ENCODE measurements around the gene ZBTB2. TPM values are rescaled to one million over a fixed set of nuclear protein-coding genes. Genes with fewer than 3 reads are reported as not detected.
"Not testable (repeated sequence)": the region's sequence is repeated elsewhere in the genome, so short reads cannot be mapped to it uniquely, and the experiment has no call there.

The ZBTB2 gene
- total RNA-seq, 4 donors from 2014 or later: 11.4 to 15.1 (median 12.4) TPM

DNA sequence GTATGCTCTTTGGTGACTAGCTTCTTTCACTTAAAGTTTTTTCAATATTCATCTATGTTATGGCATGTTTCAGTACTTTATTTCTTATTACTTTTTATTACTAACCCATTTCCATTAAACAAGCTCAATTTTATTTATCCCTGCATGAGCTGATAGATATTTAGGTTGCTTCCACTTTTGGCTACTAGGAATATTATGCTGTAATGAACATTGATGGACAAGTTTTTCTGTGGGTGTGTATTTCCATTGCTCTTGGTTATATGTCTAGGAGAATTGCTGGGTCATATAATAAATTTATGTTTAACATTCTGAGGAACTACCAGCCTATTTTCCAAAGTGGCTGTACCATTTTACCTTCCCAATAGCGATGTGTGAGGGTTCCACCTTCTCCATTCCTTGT lies 69.9 kb downstream of the ZBTB2 start:
- Histone ChIP-seq H3K27ac (no peak overlapping the region), H3K9me3 (no peaks in the 10 kb centered on the region), H3K4me1 (peaks cover 0 to 45% (median 16%) of the 10 kb centered on the region in 3 donors), H3K27me3 (no peaks in the 10 kb centered on the region), H3K36me3 (no peaks in the 10 kb centered on the region), H3K4me3 (no peak overlapping the region)
- WGBS, 2 donors (ENCODE audit: low coverage in 1 of 2): 100% methylated on average over 1 of the region's 1 CpG
- no peak for ATAC-seq
- TF ChIP-seq EP300 (IDR thresholded peaks at IDR 0.05) (no peak), POLR2A (IDR thresholded peaks at IDR 0.05) (no peak), POLR2AphosphoS5 (IDR thresholded peaks at IDR 0.05) (no peak)
- TF ChIP-seq, protein P1, sequence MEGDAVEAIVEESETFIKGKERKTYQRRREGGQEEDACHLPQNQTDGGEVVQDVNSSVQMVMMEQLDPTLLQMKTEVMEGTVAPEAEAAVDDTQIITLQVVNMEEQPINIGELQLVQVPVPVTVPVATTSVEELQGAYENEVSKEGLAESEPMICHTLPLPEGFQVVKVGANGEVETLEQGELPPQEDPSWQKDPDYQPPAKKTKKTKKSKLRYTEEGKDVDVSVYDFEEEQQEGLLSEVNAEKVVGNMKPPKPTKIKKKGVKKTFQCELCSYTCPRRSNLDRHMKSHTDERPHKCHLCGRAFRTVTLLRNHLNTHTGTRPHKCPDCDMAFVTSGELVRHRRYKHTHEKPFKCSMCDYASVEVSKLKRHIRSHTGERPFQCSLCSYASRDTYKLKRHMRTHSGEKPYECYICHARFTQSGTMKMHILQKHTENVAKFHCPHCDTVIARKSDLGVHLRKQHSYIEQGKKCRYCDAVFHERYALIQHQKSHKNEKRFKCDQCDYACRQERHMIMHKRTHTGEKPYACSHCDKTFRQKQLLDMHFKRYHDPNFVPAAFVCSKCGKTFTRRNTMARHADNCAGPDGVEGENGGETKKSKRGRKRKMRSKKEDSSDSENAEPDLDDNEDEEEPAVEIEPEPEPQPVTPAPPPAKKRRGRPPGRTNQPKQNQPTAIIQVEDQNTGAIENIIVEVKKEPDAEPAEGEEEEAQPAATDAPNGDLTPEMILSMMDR (IDR thresholded peaks at IDR 0.05): no peak

DNA sequence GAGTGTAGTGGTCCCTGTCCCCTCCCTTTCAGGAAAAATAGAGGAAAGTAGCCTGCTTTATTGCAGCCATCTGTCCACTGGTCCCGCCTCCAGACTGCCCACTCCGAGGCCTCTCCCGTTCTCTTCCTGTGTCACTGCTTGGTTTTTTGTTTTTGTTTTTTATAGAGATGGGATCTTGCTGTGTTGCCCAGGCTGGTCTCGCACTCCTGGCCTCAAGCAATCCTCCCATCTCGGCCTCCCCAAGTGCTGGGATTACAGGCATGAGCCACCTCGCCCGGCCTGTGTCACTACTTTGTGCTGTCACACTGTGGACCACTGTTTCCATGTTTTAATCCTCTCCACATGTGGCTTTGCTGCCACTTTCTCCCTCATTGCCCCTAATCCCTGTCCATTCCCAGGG lies 71.2 kb downstream of the ZBTB2 start:
- H3K27ac ChIP-seq: no peak overlapping the region
- H3K36me3 ChIP-seq: no peaks in the 10 kb centered on the region
- no peaks in the 10 kb centered on the region for H3K9me3 ChIP-seq
- TF ChIP-seq EP300 (IDR thresholded peaks at IDR 0.05): no peak
- H3K4me1 ChIP-seq: peaks cover 0 to 35% (median 14%) of the 10 kb centered on the region in 3 donors
- 94 to 100% methylated on average over 5 to 7 of the region's 7 CpGs for WGBS, 2 donors (ENCODE audit: low coverage in 1 of 2)
- ATAC-seq: no peak
- no peak overlapping the region for H3K4me3 ChIP-seq
- no peaks in the 10 kb centered on the region for H3K27me3 ChIP-seq

- Histone ChIP-seq H3K9me3 (no peaks in the 10 kb centered on the region), H3K4me3 (no peak overlapping the region), H3K36me3 (no peaks in the 10 kb centered on the region), H3K27me3 (no peaks in the 10 kb centered on the region), H3K27ac (peak overlapping the region in 3 of 4 donors; percentile 64 to 74 (median 67)), H3K4me1 (peaks cover 0 to 28% (median 0%) of the 10 kb centered on the region in 3 donors)
- TF ChIP-seq POLR2A (IDR thresholded peaks at IDR 0.05) (no peak), EP300 (IDR thresholded peaks at IDR 0.05) (no peak), POLR2AphosphoS5 (IDR thresholded peaks at IDR 0.05) (no peak)
- TF ChIP-seq, protein P1 (IDR thresholded peaks at IDR 0.05): no peak
- WGBS, 2 donors (ENCODE audit: low coverage in 1 of 2): 68% methylated on average over 3 of the region's 3 CpGs; no CpG with 5 or more reads in 1 of the 2 donors
- no peak for ATAC-seq
These were observed 73.4 kb downstream of the ZBTB2 start for GRCh38 chr6:151317995-151318365.

GRCh38 chr6:151317103-151317994 lies 74.0 kb downstream of the ZBTB2 start:
- Histone ChIP-seq H3K4me3 (no peak overlapping the region), H3K4me1 (peaks cover 0 to 32% (median 0%) of the 10 kb centered on the region in 3 donors), H3K9me3 (no peaks in the 10 kb centered on the region), H3K27ac (peak overlapping the region; percentile 21 to 74 (median 66)), H3K36me3 (no peaks in the 10 kb centered on the region), H3K27me3 (no peaks in the 10 kb centered on the region)
- TF ChIP-seq, protein P1 (IDR thresholded peaks at IDR 0.05): no peak
- TF ChIP-seq EP300 (IDR thresholded peaks at IDR 0.05) (no peak), POLR2A (IDR thresholded peaks at IDR 0.05) (no peak), POLR2AphosphoS5 (IDR thresholded peaks at IDR 0.05) (peak; percentile 23)
- 21 to 54% methylated on average over 2 of the region's 2 CpGs for WGBS, 2 donors (ENCODE audit: low coverage in 1 of 2)
- ATAC-seq: no peak

GRCh38 chr6:151315661-151316060 lies 75.7 kb downstream of the ZBTB2 start:
- H3K4me1 ChIP-seq: peaks cover 0 to 32% (median 0%) of the 10 kb centered on the region in 3 donors
- H3K9me3 ChIP-seq, H3K27me3 ChIP-seq, H3K36me3 ChIP-seq, H3K4me3 ChIP-seq, H3K27ac ChIP-seq, ATAC-seq: not testable (repeated sequence)
- 100% methylated on average over 2 of the region's 3 CpGs; no CpG with 5 or more reads in 1 of the 2 donors for WGBS, 2 donors (ENCODE audit: low coverage in 1 of 2)

Small RNA genes lying within 50 kb of the gene (small RNA-seq; reads per million reads assigned to genes)
- gene RF00019: 0 reads per million in 4 donors

Other genes starting within 250 kb of the ZBTB2 start
- 100 to 1,000 TPM; 150 to 245 (median 185) TPM for gene AKAP12, start 151.6 kb downstream of the ZBTB2 start, total RNA-seq
- gene RMND1, start 60.6 kb upstream of the ZBTB2 start, total RNA-seq: 10 to 100 TPM; 13.2 to 17.8 (median 14.1) TPM
- 1 to 10 TPM in 1 of 4 donors, under 1 TPM in 3; 0.23 to 1.2 (median 0.77) TPM for gene CCDC170, start 102.5 kb upstream of the ZBTB2 start, total RNA-seq